Cardiac septum (tissue), 1 donor: ENCODE measurements around the gene FAM219B. TPM values are rescaled to one million over a fixed set of nuclear protein-coding genes. Genes with fewer than 3 reads are reported as not detected.

Source experiments
- DNase-seq: peaks from one replicate; pipeline ENCODE4 v3.0.0-alpha.2; 2020; ENCODE audit warnings: low spot score
- intact Hi-C: fragments of 100-400 bp; cut with DNase I; formaldehyde crosslinking; loops from one replicate; pipeline ENCODE4 v1.14.0; 2022
- total RNA-seq: library from RNA; stranded (reverse); fragmentation: NEBNext Ultra II Directional; extraction: Animal tissue kit (Norgen Biotek cat#: 25700); gene quantifications from one replicate; pipeline ENCODE4 v1.2.1, GENCODE V29; 2021
- donor health status: DM: no; HTN: no; CAD: no.

The FAM219B gene
- total RNA-seq, 1 donor from 2014 or later = 62.5 TPM

GRCh38 chr15:74885461-74885860 lies 21.2 kb downstream of the FAM219B start:
- no peak for DNase-seq

GRCh38 chr15:74884428-74885223 lies 22.0 kb downstream of the FAM219B start:
- DNase-seq = no peak
- intact Hi-C loops = no loop called here

More at GRCh38 chr15:74885461-74885860, 21.2 kb downstream of the FAM219B start:
- intact Hi-C loops = no loop called here

GRCh38 chr15:74882528-74882927 lies 24.1 kb downstream of the FAM219B start:
- DNase-seq = no peak
- intact Hi-C loops = no loop called here

GRCh38 chr15:74878273-74878672 lies 28.4 kb downstream of the FAM219B start:
- DNase-seq = no peak
- intact Hi-C loops = no loop called here

- no peak for DNase-seq
- intact Hi-C loops = loop anchor here (2.0 kb wide), 1 partner anchor 33 kb away; the partner anchor contains the start of gene FAM219B
Measured at GRCh38 chr15:74873756-74874424, 32.8 kb downstream of the FAM219B start.

GRCh38 chr15:74873036-74873755 lies 33.5 kb downstream of the FAM219B start, which contains the start of gene SCAMP2:
TSS of gene SCAMP2 (minus strand) at chr15:74873365. CDS start at chr15:74873255, 110 bp downstream.
- intact Hi-C loops = loop anchor here (2.0 kb wide), 1 partner anchor 34 kb away; the partner anchor contains the start of gene FAM219B
- peak; percentile 98 for DNase-seq

GRCh38 chr15:74872702-74873035 lies 34.0 kb downstream of the FAM219B start:
- no peak for DNase-seq
- intact Hi-C loops = loop anchor here (2.0 kb wide), 1 partner anchor 34 kb away; the partner anchor contains the start of gene FAM219B

GRCh38 chr15:74870436-74871215 lies 36.0 kb downstream of the FAM219B start:
- intact Hi-C loops = no loop called here
- DNase-seq = no peak

GRCh38 chr15:74869726-74870407 lies 36.8 kb downstream of the FAM219B start:
- DNase-seq = peak; percentile 81
- intact Hi-C loops = no loop called here

- intact Hi-C loops = no loop called here
- no peak for DNase-seq
Measured at GRCh38 chr15:74869372-74869725, 37.3 kb downstream of the FAM219B start.

GRCh38 chr15:74868059-74868458 lies 38.6 kb downstream of the FAM219B start:
- intact Hi-C loops = no loop called here
- DNase-seq = no peak

GRCh38 chr15:74867466-74868038 lies 39.1 kb downstream of the FAM219B start:
- no peak for DNase-seq
- intact Hi-C loops = no loop called here

- intact Hi-C loops = no loop called here
- DNase-seq = no peak
Measured at GRCh38 chr15:74866090-74866489, 40.6 kb downstream of the FAM219B start.

- DNase-seq = no peak
- intact Hi-C loops = no loop called here
Measured at GRCh38 chr15:74865316-74865715, 41.3 kb downstream of the FAM219B start.

GRCh38 chr15:74864296-74864695 lies 42.4 kb downstream of the FAM219B start:
- intact Hi-C loops = no loop called here
- DNase-seq = no peak

GRCh38 chr15:74863239-74864056 lies 43.2 kb downstream of the FAM219B start:
- DNase-seq = no peak
- intact Hi-C loops = no loop called here

- DNase-seq = no peak
- intact Hi-C loops = no loop called here
Measured at GRCh38 chr15:74858369-74858740, 48.3 kb downstream of the FAM219B start.
